B cell (primary cell): ENCODE data around the gene TNF.

Experiments
- EZH2 ChIP-seq: IDR thresholded peaks from 2 replicates; pipeline ENCODE4 v1.6.1; 2012; ENCODE audit warnings: borderline replicate concordance, low read depth, mild to moderate bottlenecking, moderate library complexity, low read length; ENCODE audit not compliant: insufficient read depth, poor library complexity, severe bottlenecking
- TF ChIP-seq, protein P1 (sequence below): fragments of 200-600 bp; IDR thresholded peaks from one replicate; pipeline ENCODE4 v1.8.0; 2022; ENCODE audit warnings: antibody characterized with exemption, mild to moderate bottlenecking

DNA sequence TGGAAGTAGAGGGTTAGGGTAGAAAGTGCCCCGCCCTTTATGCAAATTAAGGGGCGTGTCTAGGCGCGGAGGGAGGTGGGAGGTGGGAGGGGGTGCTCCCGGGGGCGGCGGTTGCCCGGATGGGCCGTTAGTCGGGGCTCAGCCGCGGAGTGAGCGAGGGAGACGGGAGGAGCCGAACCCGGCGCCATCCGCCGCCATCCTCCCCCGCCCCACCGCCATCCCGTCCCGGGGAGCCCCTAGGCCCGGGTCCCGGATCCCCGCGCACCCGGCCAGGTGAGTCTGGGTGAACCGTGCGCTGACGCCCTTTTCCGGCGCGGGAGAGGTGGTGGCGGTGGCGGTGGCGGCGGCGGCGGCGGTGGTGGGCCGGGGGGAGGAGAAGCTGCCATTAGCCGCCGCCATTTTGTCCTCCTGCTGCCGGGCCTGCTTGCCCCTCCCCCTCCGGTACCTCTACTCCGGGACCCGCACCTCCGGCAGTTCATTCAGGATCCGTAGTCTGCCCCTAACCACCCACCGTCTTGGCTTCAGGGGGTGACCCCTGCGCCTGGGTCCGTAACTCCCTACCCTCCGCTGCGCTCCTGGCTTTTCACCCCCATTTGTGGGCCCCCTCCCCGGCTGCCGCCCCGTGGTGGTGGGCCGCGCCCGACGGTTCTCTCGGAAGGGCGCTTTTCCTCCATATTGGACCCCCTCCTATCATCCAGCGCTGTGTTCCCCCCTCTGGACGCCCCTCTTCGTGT is 45.4 kb downstream of the TNF start, which contains the start of gene PRRC2A:
- TF ChIP-seq, protein P1, sequence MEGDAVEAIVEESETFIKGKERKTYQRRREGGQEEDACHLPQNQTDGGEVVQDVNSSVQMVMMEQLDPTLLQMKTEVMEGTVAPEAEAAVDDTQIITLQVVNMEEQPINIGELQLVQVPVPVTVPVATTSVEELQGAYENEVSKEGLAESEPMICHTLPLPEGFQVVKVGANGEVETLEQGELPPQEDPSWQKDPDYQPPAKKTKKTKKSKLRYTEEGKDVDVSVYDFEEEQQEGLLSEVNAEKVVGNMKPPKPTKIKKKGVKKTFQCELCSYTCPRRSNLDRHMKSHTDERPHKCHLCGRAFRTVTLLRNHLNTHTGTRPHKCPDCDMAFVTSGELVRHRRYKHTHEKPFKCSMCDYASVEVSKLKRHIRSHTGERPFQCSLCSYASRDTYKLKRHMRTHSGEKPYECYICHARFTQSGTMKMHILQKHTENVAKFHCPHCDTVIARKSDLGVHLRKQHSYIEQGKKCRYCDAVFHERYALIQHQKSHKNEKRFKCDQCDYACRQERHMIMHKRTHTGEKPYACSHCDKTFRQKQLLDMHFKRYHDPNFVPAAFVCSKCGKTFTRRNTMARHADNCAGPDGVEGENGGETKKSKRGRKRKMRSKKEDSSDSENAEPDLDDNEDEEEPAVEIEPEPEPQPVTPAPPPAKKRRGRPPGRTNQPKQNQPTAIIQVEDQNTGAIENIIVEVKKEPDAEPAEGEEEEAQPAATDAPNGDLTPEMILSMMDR: no peak
- TF ChIP-seq EZH2: no peak
